KOPT-K1 (cell line): ENCODE measurements around the gene MCAT.
A peak's percentile ranks its signal among the peaks of the same experiment; 100 is the strongest.
"Not testable (repeated sequence)": the region's sequence is repeated elsewhere in the genome, so short reads cannot be mapped to it uniquely, and the experiment has no call there.

Experiments
- H3K27ac ChIP-seq: fragments of 200-600 bp; sonication (generic); 2 replicates; pipeline ENCODE4 v1.5.1; 2016; ENCODE audit warnings: antibody characterized with exemption, mild to moderate bottlenecking, low read depth, low read length; ENCODE audit not compliant: poor library complexity, severe bottlenecking
- H3K36me3 ChIP-seq: fragments of 200-600 bp; sonication (generic); 2 replicates; pipeline ENCODE4 v1.5.1; 2017; ENCODE audit warnings: antibody characterized with exemption, mild to moderate bottlenecking, low read length, moderate library complexity; ENCODE audit not compliant: insufficient read depth
- H3K9me3 ChIP-seq: fragments of 200-600 bp; sonication (generic); 2 replicates; pipeline ENCODE4 v1.5.1; 2017; ENCODE audit warnings: antibody characterized with exemption, low read length, mild to moderate bottlenecking; ENCODE audit not compliant: insufficient read depth, poor library complexity, severe bottlenecking

MCAT gene

DNA sequence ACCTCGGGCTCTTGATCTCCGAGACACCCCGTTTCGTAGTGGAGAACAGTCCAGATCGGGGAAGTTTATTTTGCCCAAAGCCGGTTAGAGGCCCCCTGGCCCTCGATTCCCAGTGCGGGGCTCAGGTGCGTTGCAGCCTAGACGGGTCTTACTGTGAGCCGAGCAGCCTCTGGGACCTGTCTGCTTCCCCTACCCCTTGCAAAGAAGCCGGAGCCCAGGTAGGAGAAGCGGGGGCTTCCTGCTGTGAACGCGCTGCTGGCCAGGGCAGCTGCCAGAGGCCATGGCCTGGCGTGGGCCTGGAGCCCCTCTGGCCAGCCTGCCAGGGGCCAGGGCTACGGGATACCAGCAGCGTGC is 8.8 kb upstream of the MCAT start:
- H3K9me3 ChIP-seq, result no peaks in the 10 kb centered on the region
- H3K27ac ChIP-seq, result no peak overlapping the region

GRCh38 chr22:43151251-43152002 is 8.2 kb upstream of the MCAT start, which contains the start of gene TSPO:
TSS of gene TSPO (plus strand) at chr22:43151559. CDS start at chr22:43159239, 7,680 bp downstream.
- H3K27ac ChIP-seq, result no peak within 1 kb of the TSS
- H3K9me3 ChIP-seq, result no peaks in the 10 kb centered on the region
- H3K36me3 ChIP-seq, result no peaks in the 10 kb centered on the region

More for the DNA sequence above, 8.8 kb upstream of the MCAT start:
- H3K36me3 ChIP-seq, result no peaks in the 10 kb centered on the region

DNA sequence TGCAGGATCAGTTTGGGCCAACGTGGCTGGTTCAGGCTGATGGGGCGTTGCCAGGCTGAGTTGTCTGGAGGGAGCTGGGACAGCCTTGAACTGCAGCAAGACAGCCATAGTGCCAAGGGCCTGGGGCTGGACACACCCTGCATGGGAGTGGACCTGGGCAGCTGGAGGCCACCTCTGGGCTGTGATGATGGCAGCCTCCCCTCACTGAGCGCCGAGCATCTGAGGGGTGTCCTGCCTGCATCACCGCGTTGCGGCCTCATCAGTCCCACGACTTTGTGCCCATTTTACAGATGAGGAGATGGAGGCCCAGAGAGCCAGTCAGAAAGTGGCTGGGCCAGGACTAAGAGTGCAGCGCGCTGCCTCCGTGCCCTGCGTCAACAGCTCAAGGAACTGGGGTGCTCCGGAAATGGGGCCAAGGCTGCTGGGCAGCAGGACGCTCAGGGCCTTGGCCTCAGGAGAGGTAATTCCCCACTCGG is 7.6 kb upstream of the MCAT start:
- H3K9me3 ChIP-seq, result no peaks in the 10 kb centered on the region
- no peak overlapping the region for H3K27ac ChIP-seq
- H3K36me3 ChIP-seq, result no peaks in the 10 kb centered on the region

DNA sequence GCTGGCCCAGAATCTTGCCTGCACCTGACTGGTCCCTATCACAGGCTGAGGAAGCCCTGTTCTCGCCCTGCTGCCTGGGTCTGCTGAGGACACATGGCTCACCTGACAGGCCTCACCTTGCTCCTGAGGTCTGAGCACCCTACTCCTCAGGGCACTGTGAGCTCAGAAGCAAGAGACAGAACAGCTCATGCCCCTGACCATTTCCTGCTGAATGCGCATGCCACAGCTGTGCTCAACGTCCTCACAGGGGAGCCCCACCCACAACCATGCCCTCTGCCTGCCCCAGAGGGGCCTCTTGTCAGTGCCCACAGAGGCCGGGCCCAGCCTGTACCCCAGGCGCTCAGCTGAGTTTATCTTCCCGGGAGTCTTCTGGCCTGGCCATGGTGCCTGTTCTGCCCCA is 5.4 kb upstream of the MCAT start:
- Histone ChIP-seq H3K9me3 (no peaks in the 10 kb centered on the region), H3K36me3 (no peaks in the 10 kb centered on the region), H3K27ac (no peak overlapping the region)

DNA sequence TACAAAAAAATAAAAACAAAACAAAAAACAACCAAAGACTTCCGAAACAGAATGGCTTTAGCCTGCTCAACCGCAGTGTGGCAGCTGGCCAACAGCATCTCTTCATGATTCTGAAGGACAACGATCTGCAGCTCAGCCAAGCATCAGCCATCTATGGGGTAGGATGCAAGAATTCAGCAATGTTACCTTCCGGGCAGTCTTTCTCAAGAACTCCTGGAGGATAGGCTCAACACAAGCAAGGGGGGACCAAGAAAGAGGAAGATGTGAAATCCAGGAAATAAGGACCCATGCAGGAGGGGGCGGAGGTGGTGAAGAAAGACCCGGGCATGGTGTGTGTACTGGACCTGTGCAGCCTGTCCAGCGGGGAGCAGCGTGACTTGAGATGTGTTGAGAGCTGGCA is 4.6 kb upstream of the MCAT start:
- Histone ChIP-seq H3K36me3 (no peaks in the 10 kb centered on the region), H3K9me3 (no peaks in the 10 kb centered on the region), H3K27ac (no peak overlapping the region)

DNA sequence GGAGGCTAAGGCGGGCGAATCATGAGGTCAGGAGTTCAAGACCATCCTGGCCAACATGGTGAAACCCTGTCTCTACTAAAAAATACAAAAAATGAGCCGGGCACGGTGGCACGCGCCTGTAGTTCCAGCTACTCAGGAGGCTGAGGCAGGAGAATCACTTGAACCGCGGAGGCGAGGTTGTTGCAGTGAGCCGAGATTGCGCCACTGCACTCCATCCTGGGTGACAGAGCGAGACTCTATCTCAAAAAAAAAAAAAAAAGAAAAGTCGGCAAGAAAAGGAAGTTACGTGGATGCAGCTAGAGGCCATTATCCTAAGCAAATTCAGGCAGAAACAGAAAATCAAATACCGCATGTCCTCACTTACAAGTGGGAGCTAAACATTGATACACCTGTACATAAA is 3.1 kb upstream of the MCAT start:
- not testable (repeated sequence) for H3K9me3 ChIP-seq, H3K27ac ChIP-seq

DNA sequence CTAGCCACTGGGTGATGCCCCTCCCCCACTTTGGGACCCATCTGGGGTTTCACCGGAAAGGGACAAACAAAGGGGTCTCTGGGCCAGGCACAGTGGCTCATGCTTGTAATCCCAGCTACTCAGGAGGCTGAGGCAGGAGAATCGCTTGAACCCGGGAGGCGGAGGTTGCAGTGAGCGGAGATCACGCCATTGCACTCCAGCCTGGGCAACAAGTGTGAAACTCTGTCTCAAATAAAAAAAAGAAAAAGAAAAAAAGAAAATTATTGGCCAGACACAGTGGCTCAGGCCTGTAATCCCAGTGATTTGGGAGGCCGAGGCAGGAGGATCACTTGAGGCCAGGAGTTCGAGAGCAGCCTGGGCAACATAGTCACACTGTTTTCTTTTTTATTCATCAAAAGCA is 2.2 kb upstream of the MCAT start:
- peaks cover 11% of the 10 kb centered on the region for H3K36me3 ChIP-seq
- not testable (repeated sequence) for H3K27ac ChIP-seq, H3K9me3 ChIP-seq

More for the DNA sequence above, 3.1 kb upstream of the MCAT start:
- not testable (repeated sequence) for H3K36me3 ChIP-seq

- Histone ChIP-seq H3K27ac (no peak overlapping the region), H3K36me3 (peaks cover 15% of the 10 kb centered on the region), H3K9me3 (no peaks in the 10 kb centered on the region)
Observed at GRCh38 chr22:43144949-43145348, 1.8 kb upstream of the MCAT start.

GRCh38 chr22:43136801-43137200 is 6.4 kb downstream of the MCAT start:
- Histone ChIP-seq H3K27ac (no peak overlapping the region), H3K36me3 (peaks cover 97% of the 10 kb centered on the region), H3K9me3 (no peaks in the 10 kb centered on the region)

DNA sequence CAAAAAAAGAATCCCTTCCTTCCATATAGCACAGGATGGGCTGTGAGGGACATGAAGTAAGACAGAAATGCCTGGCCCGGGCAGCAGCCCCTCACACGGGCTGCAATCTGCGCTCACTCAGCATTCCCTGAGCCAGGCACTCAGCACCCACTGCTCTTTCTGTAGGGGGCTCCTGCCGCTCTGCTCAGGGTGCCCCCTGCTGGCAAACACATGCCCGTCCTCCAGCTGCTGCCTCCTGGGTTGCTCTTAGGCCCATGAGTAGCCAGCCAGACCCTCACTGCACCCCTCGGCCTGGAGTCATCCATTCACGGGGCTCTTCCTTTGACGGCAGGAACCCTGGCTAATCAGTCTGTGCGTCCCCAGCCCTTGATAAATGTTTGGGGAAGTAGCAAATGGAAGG is 6.9 kb downstream of the MCAT start:
- Histone ChIP-seq H3K9me3 (no peaks in the 10 kb centered on the region), H3K27ac (no peak overlapping the region), H3K36me3 (peaks cover 100% of the 10 kb centered on the region)

- Histone ChIP-seq H3K27ac (no peak overlapping the region), H3K36me3 (peaks cover 100% of the 10 kb centered on the region), H3K9me3 (no peaks in the 10 kb centered on the region)
Observed at GRCh38 chr22:43135565-43135964, 7.6 kb downstream of the MCAT start.

- H3K27ac ChIP-seq, result no peak overlapping the region
- H3K36me3 ChIP-seq, result peaks cover 99% of the 10 kb centered on the region
- H3K9me3 ChIP-seq, result no peaks in the 10 kb centered on the region
Observed at GRCh38 chr22:43134553-43134952, 8.6 kb downstream of the MCAT start.

- Histone ChIP-seq H3K36me3 (peaks cover 95% of the 10 kb centered on the region), H3K27ac (no peak overlapping the region), H3K9me3 (no peaks in the 10 kb centered on the region)
Observed at GRCh38 chr22:43133401-43133800, 9.8 kb downstream of the MCAT start.

- H3K27ac ChIP-seq, result no peak overlapping the region
- peaks cover 88% of the 10 kb centered on the region for H3K36me3 ChIP-seq
- H3K9me3 ChIP-seq, result no peaks in the 10 kb centered on the region
Observed at GRCh38 chr22:43131773-43132501, 11.3 kb downstream of the MCAT start.

DNA sequence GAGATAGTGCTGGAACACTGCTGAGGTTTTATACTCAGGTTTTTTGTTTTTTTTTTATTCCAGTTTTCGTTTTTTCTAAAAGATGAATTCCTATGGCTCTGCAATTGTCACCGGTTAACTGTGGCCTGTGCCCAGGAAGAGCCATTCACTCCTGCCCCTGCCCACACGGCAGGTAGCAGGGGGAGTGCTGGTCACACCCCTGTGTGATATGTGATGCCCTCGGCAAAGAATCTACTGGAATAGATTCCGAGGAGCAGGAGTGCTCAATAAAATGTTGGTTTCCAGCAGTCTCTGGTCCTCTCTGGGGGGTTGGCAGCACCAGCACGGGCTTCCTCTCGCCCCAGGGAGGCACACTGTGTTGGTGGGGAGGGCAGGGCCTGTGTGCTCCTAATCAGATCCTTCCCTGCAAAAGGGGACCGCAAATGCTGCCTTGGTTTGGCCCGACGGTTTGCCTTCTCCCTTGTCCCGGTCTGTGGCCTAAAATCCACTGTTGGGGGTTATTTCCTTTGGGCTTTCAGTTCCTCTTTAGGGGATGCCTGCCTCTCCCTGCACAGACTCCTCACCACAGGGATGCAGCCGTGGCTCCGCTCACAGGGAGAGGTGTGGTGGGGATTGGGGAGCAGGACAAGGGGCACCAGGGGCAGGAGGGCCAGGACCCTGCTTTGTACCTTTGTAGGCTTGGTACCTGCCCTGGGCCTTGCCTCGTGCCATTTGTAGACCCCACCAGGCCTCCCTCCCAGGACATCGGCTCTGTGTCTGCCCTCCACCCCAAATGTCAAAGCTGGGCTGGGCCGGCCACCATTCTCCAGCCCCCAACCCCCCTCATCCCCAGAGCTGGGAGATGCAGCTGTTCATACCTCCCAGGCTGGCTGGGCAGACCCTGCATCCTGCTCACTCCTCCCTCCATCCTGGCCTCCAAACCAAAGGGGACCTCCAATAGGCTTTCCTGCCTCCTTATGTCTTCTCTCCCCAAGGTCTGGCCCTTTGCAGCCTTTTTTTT is 13.5 kb downstream of the MCAT start:
- H3K9me3 ChIP-seq, result no peaks in the 10 kb centered on the region
- H3K27ac ChIP-seq, result peak overlapping the region; percentile 49
- H3K36me3 ChIP-seq, result peaks cover 66% of the 10 kb centered on the region
